ENCODE measurements around the gene CAMK2D. TPM values are rescaled to one million over a fixed set of nuclear protein-coding genes. Genes with fewer than 3 reads are reported as not detected.

CAMK2D gene
- total RNA-seq, 2 experiments from 2014 or later = 61.5 to 62.3 TPM

- ChIA-PET POLR2A (interaction anchor here (0.6 kb wide), 1 partner anchor 76 kb away, joined by 3 read pairs; no protein-coding TSS in a partner anchor), CTCF (no interaction called here)
These were observed 201.6 kb downstream of the CAMK2D start for GRCh38 chr4:113559947-113560346.

DNA sequence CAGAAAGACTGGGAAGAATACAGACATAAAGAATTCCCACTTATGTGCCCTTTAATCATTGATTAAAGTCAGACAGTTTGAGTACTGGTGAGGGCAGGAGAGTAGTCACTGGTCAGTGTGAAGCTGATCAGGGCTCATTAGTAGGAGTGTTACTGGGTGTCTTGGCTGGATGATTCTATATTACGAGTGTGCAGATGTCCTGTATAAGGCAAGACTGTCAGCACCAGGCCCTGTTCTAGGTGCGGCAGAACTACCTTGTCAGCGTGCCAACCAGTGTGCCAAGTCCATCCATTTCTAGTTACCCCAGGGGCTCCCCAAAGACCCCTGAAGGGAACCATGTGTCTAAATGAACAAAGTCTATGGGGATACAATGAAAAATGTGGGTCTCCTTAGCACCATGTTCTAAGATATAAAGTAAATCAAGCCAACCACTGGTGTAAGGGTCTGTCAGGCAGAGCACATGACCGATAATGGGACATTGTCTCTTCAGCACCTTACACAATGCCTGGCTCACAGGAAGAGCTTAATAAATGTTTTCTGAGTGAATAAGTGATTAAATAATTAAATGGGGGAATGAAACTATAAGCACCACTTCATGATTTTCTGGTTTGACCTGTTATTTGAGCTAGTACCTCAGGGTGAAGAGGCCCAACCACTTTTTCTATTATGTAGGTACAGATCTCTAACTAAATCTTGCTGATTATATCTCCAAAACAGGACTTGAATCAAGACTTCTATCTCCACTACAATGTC is 205.0 kb downstream of the CAMK2D start:
- ChIA-PET POLR2A (no interaction called here), CTCF (no interaction called here)

- CTCF ChIA-PET = no interaction called here
- POLR2A ChIA-PET = no interaction called here
These were observed 205.7 kb downstream of the CAMK2D start for GRCh38 chr4:113555868-113556267.

DNA sequence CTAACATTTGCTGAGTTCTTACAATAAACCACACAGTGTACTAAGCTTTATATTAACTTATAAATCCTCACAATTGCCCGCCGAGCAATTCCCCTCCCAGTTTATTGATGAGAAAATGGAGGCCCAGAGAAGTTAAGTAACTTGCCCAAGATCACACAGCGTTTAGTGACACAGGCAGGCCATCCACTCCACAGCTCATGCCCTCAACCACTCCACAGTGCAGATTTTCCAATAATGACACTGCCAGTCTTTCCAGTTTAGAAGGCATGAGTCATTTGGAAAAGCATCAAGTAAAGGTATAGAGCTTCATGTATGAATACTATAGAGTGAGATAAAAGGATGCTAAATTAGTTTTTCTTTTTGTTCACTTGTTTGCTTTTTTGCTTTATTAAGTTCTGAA is 208.5 kb downstream of the CAMK2D start:
- ChIA-PET POLR2A (no interaction called here), CTCF (no interaction called here)

DNA sequence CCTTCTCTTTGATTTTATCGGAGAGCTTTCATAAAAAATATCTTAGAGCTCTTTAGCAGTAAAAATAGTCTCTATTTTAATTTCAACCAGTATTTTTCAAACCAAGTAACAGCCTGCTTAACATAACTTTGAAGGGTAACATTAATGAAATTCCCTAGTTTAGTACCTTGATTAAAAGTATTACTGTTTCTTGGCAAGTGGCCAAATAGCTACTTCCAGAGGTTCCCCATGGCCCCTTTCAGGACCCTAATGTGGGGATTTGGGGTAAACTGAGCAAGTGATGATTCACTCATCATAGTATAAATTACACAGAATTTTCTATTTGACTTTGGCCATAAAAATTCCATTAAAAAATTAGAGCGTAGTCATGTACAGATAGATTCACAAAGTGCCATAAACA is 211.0 kb downstream of the CAMK2D start:
- ChIA-PET CTCF (no interaction called here), POLR2A (interaction anchor here (0.5 kb wide), 1 partner anchor 31 kb away, joined by 6 read pairs; no protein-coding TSS in a partner anchor)

DNA sequence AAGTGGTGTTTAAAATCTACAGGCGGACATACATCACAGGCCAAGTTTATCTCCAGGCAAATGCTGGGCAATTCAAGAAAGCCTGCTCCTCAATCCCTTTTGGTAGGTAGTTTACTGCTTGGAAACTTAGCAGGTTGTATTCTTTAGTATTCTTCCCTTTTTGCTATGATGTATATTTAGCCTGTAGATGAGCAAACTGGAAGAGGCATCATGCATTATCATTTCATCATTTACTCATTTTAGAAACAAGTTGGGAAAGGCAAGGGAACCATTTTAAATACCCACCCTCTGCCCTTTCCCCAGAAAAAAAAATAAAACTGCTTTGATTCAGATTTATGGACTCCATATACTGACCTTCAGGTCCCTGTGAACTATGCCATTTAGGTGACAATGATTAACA is 213.2 kb downstream of the CAMK2D start:
- ChIA-PET POLR2A (interaction anchor here (0.8 kb wide), 1 partner anchor 212 kb away, joined by 5 read pairs; no protein-coding TSS in a partner anchor), CTCF (interaction anchor here (0.8 to 1.4 kb wide), 7 partner anchors 9 to 236 kb away, joined by 3 to 6 read pairs (median 3); no protein-coding TSS in a partner anchor)

DNA sequence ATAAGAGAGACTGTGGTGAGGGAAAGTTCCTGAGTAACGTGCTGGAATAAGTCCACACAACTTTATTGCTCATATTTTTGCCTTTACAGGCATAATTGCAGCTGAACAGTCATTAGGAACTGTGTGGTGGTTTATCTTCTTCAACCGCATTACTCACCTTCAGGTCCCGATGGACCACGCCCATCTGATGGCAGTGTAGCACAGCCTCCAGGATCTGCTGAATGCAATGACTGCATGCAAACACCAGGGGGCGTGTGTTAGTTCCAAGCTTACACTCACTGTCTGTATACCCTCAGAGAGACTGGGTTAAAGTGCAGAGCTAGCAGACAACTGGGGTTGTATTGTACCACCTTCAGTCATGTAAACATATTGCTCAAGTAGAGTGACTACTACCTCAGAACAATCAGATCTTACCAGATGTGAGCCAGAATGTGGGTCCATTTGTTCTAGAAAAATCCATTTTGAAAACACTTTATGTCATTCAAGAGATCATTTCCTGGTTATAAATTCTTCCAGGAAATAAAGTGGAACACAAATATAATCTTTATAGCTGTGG is 214.0 kb downstream of the CAMK2D start:
- POLR2A ChIA-PET = interaction anchor here (0.5 to 0.9 kb wide), 3 partner anchors 92 to 213 kb away, joined by 3 to 6 read pairs (median 5); no protein-coding TSS in a partner anchor
- CTCF ChIA-PET = interaction anchor here (0.8 to 1.4 kb wide), 9 partner anchors 8 to 236 kb away, joined by 3 to 6 read pairs (median 3); no protein-coding TSS in a partner anchor

- ChIA-PET POLR2A (no interaction called here), CTCF (no interaction called here)
These were observed 219.6 kb downstream of the CAMK2D start for GRCh38 chr4:113541933-113542332.

GRCh38 chr4:113540859-113541258 is 220.7 kb downstream of the CAMK2D start:
- POLR2A ChIA-PET = no interaction called here
- CTCF ChIA-PET = no interaction called here

- CTCF ChIA-PET = interaction anchor here (1.0 kb wide), 1 partner anchor 8 kb away, joined by 4 read pairs; no protein-coding TSS in a partner anchor
These were observed 222.1 kb downstream of the CAMK2D start for GRCh38 chr4:113539408-113539807.

DNA sequence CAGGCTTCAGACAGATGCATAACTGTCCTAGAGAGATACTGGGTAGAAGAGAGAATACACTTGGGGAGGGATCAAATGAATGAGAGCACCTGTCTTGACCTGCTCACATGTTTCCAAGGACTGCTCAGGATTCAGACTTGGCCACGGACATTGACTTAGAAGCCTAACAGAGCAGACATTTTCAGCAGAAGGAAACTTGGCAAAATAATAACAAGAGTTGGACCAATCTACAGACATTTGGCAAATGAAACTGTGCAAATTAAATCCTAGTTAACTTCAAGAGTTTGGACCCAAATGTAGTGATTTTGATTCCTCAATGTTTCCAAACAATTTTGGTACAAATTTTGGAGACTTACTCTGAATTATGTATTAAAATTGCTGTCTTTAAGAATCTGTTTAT is 223.9 kb downstream of the CAMK2D start:
- CTCF ChIA-PET = no interaction called here
- POLR2A ChIA-PET = no interaction called here

More at GRCh38 chr4:113539408-113539807, 222.1 kb downstream of the CAMK2D start:
- POLR2A ChIA-PET = interaction anchor here (1.0 kb wide), 1 partner anchor 221 kb away, joined by 3 read pairs; no protein-coding TSS in a partner anchor

DNA sequence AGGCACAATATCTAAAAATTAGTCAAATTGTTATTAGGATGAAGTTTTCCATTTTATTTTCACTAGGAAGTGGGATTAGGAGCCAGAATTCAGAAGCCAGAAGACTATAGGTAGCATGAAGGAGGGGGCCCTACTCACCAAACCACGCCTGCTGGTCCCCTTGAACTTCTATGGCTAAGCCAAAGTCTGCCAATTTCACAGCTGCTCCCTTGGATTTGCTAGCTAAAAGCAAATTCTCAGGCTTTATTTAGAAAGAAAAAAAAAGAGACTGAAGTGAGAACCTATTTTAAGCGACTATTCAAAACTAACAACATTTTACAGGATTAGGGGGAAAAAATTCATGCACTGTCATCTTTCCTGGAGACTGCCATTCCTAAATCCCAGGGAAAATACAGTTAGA is 224.3 kb downstream of the CAMK2D start:
- ChIA-PET POLR2A (no interaction called here), CTCF (no interaction called here)

DNA sequence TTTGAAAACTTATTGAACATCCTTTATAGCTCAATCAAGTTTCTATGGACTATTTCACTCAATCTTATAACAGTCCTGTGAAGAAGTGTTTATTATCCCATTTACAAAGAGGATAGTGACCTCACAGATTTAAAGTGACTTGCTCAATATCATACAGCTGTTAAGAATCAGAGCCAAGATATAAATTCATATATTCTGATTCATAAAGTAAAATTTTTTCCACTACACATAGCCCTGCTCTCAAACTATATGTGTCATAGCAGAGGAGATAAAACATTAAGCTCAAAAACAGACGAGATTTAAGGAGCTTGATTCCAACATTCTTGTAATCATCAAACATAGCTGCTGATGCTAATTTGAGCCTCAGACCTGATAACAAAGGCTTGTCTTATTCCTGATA is 226.8 kb downstream of the CAMK2D start:
- CTCF ChIA-PET = no interaction called here
- POLR2A ChIA-PET = interaction anchor here (0.6 kb wide), 1 partner anchor 30 kb away, joined by 3 read pairs; no protein-coding TSS in a partner anchor

DNA sequence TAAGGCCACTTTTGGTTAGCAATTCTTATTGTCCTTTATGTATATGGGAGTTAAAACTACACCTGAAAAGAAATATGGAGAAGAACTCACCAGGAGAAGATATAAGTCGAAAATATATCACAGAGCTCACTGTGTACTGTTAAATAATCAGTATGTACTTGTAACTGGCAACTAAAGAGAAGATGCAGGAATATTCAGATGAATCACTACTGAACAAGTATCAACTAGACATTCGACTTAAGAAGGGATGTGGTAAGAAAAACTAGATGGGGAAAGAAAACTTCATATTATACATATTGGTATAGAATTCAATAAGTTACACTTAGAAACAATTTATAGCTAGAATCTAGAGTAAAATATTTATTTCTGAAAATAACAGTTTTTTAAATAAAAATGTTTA is 230.0 kb downstream of the CAMK2D start:
- CTCF ChIA-PET = no interaction called here
- POLR2A ChIA-PET = no interaction called here

DNA sequence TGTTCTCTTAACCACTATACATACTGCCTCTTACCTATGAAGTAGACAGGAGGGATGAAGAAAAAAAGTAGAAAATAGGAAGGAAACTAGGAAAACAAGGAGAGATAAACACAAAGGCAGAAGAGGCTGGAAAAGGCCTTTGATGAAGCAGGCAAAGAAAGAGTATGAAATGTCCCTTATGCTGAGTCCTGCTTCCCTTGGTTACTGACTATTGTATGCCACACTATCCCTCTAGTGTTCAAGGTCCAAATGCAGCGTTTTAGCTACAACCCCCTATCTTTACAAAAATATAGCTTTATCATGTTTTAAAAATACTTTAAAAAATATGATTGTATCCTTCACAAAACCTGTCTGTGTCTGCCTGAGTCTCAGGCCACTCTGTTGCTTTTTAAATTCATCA is 233.1 kb downstream of the CAMK2D start:
- ChIA-PET CTCF (no interaction called here), POLR2A (no interaction called here)

DNA sequence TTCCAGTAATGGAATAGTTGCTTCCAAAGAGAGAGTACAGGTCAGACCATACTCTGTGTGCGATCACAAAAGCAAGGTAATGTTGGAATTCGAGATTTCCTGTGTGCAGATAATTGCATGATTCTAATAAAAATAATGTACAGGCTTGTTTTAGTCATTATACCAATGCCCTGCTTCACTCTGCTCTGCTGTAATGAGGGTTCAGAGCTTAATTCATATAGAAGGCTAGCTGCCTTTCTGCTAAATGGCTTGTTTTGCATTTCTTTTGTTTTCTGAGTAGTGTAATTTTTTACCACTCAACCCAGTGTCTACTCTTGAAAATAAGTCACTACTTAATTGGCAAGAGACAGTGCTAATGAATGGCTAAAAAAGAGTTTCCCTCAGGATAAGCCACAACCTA is 236.0 kb downstream of the CAMK2D start:
- ChIA-PET CTCF (no interaction called here), POLR2A (no interaction called here)

GRCh38 chr4:113524505-113525186 is 236.9 kb downstream of the CAMK2D start:
- ChIA-PET CTCF (no interaction called here), POLR2A (no interaction called here)

- ChIA-PET CTCF (no interaction called here), POLR2A (no interaction called here)
These were observed 237.4 kb downstream of the CAMK2D start for GRCh38 chr4:113524096-113524495.

DNA sequence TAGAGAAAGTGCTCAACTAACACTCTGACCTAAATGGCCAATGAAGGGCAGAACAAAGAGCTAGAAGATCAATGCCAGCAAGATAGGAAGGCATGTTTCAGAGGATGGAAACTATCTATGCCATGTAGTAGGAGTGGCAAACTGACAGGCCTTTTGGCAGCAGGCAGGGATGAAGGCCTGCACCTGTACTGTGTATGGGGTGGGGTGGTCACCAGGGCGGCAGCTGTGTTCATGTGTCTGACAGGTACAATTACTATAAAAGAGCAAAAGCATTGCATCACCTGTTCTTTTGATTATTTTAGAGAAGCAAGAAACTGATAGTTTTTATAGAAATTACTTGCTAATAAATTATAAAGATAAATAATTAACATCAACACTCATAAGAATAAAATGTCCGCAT is 239.1 kb downstream of the CAMK2D start:
- CTCF ChIA-PET = no interaction called here
- POLR2A ChIA-PET = no interaction called here

DNA sequence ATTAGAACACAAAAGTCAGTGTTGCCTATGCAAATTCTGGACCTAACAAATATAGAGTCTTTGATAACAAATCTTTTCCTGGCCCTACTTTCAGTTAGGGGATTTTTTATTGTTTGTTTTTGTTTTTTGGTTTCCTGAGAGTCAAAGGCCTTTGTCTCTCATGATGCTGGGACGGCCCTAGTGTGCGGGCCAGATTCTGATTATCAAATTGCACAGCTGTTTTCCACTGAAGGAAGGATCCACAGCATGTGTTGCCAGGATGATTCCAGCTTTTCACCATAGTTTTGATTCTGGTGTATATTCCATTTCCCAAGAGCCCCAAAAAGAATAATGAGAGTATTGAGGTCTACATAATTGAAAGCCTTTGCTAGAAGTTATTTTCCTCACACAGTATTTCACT is 248.2 kb downstream of the CAMK2D start:
- ChIA-PET POLR2A (no interaction called here), CTCF (no interaction called here)

DNA sequence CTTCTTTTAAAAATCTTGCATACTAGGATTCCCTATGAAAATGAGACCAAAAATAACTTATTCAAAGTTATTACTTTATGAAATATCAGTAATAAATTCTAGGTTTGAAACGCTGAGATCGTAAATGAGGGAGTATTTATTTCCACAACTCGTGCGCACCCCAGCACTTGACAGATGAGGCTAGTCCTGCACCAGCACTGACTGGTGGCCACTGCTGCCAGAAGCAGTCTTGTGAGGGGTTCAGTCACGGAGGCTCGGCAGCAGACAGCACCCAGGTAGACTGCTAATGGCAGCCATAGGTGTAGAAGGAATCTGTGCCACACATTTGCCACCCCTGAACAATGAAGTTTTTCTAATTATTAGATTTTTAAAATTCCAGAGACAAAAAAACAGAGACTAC is 248.7 kb downstream of the CAMK2D start:
- ChIA-PET CTCF (no interaction called here), POLR2A (no interaction called here)
